HG02763 (cell line): ENCODE results near the gene RASD1.
A peak's percentile ranks its signal among the peaks of the same experiment; 100 is the strongest.
"Not testable (repeated sequence)": the region's sequence is repeated elsewhere in the genome, so short reads cannot be mapped to it uniquely, and the experiment has no call there.

Experiments used
- ATAC-seq: cut with Tn5 transposase; IDR thresholded peaks from one replicate; pipeline ENCODE4 v1.9.1; 2021; ENCODE audit warnings: mild to moderate bottlenecking, moderate library complexity; ENCODE audit not compliant: unreplicated experiment

Gene RASD1

DNA sequence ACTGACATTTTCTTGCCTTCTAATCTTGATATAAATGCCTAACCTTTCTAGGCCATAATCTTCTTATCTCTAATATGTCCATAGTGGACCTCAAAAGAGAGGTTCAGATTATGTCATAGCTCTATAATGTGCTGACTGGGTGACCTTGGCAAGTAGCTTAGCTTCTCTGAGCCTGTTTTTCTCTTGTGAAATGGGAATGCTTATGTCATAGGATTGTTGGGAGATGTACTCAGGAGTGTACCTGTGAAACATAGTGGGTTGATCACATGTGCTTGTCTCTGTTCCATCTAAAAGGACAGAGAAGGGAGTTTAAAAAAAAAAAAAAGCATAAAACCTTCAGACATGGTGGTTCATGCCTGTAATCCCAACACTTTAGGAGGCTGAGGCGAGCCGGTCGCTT is 17.0 kb downstream of the RASD1 start:
- no peak for ATAC-seq

DNA sequence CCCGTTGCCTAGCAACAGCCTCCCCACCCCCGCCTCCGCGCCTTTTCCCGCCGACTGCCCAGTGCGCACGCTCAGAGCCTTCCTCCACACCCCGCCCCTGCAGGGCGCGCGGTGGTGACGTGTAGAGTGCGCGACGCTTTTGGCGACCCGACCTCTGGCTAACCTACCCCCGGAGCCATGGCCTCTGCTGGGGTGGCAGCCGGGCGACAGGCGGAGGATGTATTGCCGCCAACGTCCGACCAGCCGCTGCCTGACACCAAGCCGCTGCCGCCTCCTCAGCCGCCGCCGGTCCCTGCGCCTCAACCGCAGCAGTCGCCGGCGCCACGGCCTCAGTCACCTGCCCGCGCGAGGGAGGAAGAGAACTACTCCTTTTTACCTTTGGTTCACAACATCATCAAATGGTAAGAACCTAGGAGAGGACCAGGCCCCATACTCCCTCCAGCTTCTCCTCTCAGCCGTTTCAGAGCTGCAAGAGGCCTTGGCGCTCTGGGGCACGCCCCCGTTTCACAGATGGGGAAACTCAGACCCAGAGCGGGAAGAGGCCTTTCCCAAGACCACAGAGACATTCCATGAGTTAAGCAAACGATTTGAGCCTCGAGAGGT is 19.2 kb downstream of the RASD1 start, which contains the start of gene MED9:
TSS of gene MED9 (plus strand) at position 136 of the 603 bp plus-strand sequence. CDS start at position 178, 42 bp downstream.
- peak; percentile 77 for ATAC-seq

DNA sequence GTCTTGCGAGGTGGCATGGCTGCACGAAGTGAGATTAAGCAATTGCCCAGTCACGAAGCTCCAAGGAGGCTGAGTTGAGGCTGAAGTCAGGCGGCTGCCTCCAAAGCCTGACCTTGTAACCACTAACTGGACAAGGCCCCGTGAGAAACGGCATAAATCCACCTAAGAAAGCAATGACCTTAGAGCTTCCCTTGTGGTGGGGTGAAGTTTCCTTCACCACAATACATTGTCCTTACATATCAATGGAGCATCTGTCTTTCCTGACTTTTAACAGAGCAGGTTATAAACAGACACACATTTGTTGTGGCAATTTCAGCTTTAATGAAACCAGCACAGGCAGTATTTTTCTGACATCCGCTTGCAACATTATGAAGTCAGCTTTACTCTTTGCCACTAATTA is 21.9 kb downstream of the RASD1 start:
- ATAC-seq: no peak

DNA sequence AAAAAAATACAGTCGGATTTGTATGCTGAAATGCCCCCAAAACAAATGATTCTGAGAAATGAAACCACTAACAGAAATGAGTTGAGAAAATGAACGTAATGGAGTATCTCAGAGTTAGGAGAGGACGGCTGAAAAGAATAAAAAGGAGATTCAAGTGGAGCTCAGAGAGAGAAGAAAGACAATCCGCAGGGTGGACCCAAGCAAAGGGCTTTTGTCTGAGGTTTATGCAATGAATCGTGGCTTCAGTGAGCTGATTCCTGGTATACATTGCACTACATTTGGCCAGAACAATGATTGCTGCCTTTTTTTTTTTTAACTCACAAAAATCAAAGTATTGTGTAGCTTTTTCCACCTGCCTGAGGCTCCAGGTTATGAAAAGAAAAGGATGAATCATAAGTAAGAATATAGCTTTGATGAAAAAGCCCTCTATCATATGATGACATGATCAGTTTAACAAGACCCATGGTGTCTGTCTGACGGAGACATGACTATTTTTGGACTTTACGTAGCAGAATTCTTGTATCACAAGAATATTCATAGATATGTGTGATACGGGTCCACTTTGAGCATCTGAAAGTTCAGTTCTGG is 23.8 kb downstream of the RASD1 start:
- no peak for ATAC-seq

DNA sequence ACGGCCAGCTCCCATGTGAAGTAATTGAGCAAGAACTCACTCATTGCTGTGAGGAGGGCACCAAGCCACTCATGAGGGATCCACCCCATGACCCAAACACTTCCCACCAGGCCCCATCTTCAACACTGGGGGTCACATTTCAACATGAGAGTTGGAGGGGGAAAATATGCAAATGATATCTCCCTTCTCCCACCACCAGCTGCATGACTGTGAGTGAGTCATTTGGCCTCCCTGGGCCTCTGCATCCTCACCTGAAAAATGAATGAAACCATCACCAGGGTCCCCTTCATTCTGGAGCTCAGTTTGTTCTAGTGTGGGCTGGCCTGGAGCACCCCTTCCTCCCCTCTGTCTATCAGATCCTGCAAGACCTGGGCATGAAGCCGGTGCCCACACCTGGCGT is 26.2 kb downstream of the RASD1 start:
- ATAC-seq: no peak

DNA sequence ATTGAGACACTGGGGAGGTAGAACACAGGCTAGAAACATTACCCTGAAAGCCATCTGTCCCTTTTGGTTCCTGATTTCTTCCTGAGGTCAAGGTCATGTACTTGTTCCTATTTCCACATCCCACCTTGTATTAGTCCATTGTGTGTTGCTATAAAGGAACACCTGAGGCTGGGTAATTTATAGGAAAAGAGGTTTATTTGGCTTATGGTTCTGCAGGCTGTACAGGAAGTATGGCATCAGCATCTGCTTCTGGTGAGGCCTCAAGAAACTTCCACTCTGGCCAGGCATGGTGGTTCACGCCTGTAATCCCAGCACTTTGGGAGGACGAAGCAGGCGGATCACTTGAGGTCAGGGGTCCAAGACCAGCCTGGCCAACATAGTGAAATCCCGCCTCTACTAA is 26.8 kb downstream of the RASD1 start:
- no peak for ATAC-seq

- no peak for ATAC-seq
Observed at GRCh38 chr17:17468217-17469010, 27.8 kb downstream of the RASD1 start.

GRCh38 chr17:17467720-17468119 is 28.5 kb downstream of the RASD1 start:
- no peak for ATAC-seq

GRCh38 chr17:17467016-17467415 is 29.2 kb downstream of the RASD1 start:
- ATAC-seq: no peak

DNA sequence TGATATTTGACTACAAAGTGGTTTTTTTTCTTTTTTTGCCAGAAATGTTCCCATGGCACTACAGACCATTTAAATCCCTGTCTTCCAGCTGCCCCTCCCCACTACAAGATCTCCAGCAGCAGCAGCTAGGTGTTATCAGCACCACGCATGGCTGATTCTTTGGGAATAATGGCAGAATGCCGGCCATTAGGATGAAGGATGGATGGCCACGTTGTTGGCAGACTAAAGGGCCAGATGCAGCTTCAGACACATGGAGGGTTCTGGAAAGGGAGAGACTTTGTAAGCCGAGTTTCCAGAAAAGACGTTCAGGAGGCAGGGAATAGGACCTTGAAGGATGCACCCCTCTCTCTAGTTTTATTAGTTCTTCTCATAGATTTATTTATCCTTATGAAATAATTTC is 29.7 kb downstream of the RASD1 start:
- ATAC-seq: no peak

GRCh38 chr17:17465878-17466277 is 30.3 kb downstream of the RASD1 start:
- ATAC-seq: not testable (repeated sequence)

GRCh38 chr17:17463821-17464220 is 32.4 kb downstream of the RASD1 start:
- ATAC-seq: no peak

GRCh38 chr17:17462048-17462824 is 34.0 kb downstream of the RASD1 start:
- ATAC-seq: no peak

GRCh38 chr17:17460038-17460437 is 36.2 kb downstream of the RASD1 start:
- no peak for ATAC-seq

DNA sequence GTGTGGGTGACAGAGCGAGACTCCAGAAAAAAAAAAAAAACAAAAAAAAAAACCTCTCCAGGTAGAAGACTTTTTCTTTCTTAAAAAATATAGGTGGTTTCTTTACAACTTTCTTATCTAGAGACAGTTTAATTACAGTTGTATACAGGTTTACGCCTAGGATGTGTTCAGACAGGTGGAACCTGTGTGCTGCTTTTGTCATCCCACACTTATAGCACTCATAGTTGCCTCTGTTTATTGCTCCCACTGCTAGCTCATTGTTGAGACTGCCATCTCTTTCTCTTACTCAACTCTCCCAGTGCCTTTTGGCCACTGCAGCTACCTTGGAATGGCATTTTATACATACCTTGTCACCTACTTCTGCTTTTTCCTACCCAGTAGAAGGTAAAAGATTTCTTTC is 38.5 kb downstream of the RASD1 start:
- ATAC-seq: no peak

GRCh38 chr17:17456251-17456650 is 39.9 kb downstream of the RASD1 start:
- no peak for ATAC-seq

GRCh38 chr17:17455173-17455572 is 41.0 kb downstream of the RASD1 start:
- no peak for ATAC-seq

DNA sequence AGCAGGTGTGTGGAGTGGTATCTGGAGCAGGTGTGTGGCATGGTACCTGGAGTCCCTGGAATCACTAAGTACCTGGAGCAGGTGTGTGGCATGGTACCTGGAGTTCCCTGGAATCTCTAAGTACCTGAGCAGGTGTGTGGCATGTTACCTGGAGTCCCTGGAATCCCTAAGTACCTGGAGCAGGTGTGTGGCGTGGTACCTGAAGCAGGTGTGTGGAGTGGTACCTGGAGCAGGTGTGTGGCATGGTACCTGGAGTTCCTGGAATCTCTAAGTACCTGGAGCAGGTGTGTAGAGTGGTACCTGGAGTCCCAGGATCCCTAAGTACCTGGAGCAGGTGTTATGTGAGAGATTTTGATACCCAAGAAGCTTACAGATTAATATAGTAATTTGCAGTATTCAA is 41.5 kb downstream of the RASD1 start:
- ATAC-seq: not testable (repeated sequence)

DNA sequence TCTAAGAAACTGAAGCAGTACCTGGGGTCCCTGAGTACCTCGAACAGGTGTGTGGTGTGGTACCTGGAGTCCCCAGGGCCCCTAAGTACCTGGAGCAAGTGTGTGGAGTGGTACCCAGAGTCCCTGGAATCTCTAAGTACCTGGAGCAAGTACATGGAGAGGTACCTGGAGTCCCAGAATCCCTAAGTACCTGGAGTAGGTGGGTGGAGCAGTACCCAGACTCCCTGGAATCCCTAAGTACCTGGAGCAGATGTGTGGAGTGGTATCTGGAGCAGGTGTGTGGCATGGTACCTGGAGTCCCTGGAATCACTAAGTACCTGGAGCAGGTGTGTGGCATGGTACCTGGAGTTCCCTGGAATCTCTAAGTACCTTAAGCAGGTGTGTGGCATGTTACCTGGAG is 41.9 kb downstream of the RASD1 start:
- no peak for ATAC-seq

DNA sequence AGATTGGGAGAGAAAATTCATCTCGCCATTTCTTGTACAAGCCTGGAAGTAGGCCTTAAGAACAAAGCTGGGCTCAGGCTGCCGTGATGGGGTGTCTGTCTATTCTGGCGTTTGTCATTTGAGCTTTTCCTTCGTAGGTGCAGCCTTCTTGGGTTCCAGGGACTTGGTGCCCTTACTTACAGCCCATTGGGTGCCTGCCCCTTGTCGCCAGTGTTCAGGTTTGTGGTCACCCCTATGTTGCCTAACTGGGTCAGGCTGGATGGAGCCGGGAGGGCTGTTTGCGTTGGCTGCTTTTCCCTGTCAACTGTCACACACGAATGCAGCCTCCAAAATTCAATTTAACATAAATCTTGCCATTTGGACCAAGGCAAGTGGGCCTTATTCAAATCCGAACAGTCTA is 43.1 kb downstream of the RASD1 start:
- no peak for ATAC-seq

- ATAC-seq: no peak
Observed at GRCh38 chr17:17448723-17449122, 47.5 kb downstream of the RASD1 start.
